K562 (cell line): ENCODE measurements around the gene ST6GALNAC1. TPM values are rescaled to one million over a fixed set of nuclear protein-coding genes. Genes with fewer than 3 reads are reported as not detected.

Source experiments
- CBX2 ChIP-seq: fragments of 200-600 bp; sonication (generic); IDR thresholded peaks from one replicate; pipeline ENCODE4 v1.6.1; 2012; ENCODE audit warnings: mild to moderate bottlenecking, low read length, inconsistent platforms; ENCODE audit not compliant: insufficient read depth, poor library complexity, severe bottlenecking
- EWSR1 ChIP-seq: fragments of 450-650 bp; IDR thresholded peaks from 2 replicates; pipeline ENCODE4 v1.6.1; 2018; ENCODE audit warnings: borderline replicate concordance, mild to moderate bottlenecking, low read depth, moderate library complexity; ENCODE audit not compliant: partially characterized antibody
- GATA2 ChIP-seq: sonication (generic); formaldehyde crosslinking; IDR thresholded peaks from 2 replicates; pipeline ENCODE4 v1.4.0; 2020; ENCODE audit warnings: mild to moderate bottlenecking, missing genetic modification reagents
- KLF10 ChIP-seq: fragments of 250-450 bp; sonication (Bioruptor Pico); IDR thresholded peaks from 2 replicates; pipeline ENCODE4 v1.6.1; 2021; ENCODE audit warnings: matching md5 sums
- MCM7 ChIP-seq, 2 experiments: fragments of 450-650 bp; IDR thresholded peaks; 2 replicates each; pipeline ENCODE4 v1.6.1; 2016 to 2018
- NBN ChIP-seq: fragments of 450-650 bp; IDR thresholded peaks from 2 replicates; pipeline ENCODE4 v1.6.1; 2016; ENCODE audit warnings: low read depth, mild to moderate bottlenecking
- NFE2L1 ChIP-seq: fragments of 450-650 bp; IDR thresholded peaks from 2 replicates; pipeline ENCODE4 v1.6.1; 2016; ENCODE audit warnings: missing genetic modification characterization, low read depth, mild to moderate bottlenecking, missing compliant biosample characterization, moderate library complexity, borderline replicate concordance
- PTTG1 ChIP-seq: fragments of 450-650 bp; IDR thresholded peaks from 2 replicates; pipeline ENCODE4 v1.6.1; 2016; ENCODE audit warnings: low read depth, mild to moderate bottlenecking, missing genetic modification characterization, missing compliant biosample characterization
- RCOR1 ChIP-seq, 2 experiments: IDR thresholded peaks; 2 replicates each; pipeline ENCODE4 v1.6.1; 2012; ENCODE audit warnings: low read depth in 2 of 2, low read length in 2 of 2, borderline replicate concordance in 1 of 2, improper control_type of control experiment in 1 of 2
- ZBTB8A ChIP-seq: fragments of 450-650 bp; IDR thresholded peaks from 2 replicates; pipeline ENCODE4 v1.6.1; 2018; ENCODE audit warnings: mild to moderate bottlenecking, moderate library complexity; ENCODE audit not compliant: partially characterized antibody
- ZNF134 ChIP-seq: fragments of 250-450 bp; sonication (Bioruptor Pico); conservative IDR thresholded peaks from 2 replicates; pipeline ENCODE4 v1.4.0; 2020
- ZNF212 ChIP-seq: fragments of 450-650 bp; formaldehyde crosslinking; IDR thresholded peaks from 2 replicates; pipeline ENCODE4 v1.4.0; 2020; ENCODE audit warnings: mild to moderate bottlenecking
- ZNF57 ChIP-seq: fragments of 450-650 bp; formaldehyde crosslinking; IDR thresholded peaks from 2 replicates; pipeline ENCODE4 v1.4.0; 2020; ENCODE audit warnings: mild to moderate bottlenecking, moderate library complexity
- polyA plus RNA-seq, 8 experiments: library from polyadenylated mRNA; depleted of rRNA in 4 of 8; stranded (reverse) in 5 of 8; unstranded in 3 of 8; fragments of >200 nt; fragmentation: Nextera tagmentation in 2 of 8; fragmentation: Illumina TruSeq in 1 of 8; extraction: Ambion mirVana in 2 of 8; extraction: Trizol in 1 of 8; gene quantifications; 2 replicates each; pipeline versions ENCODE4 v1.2.1 to v1.2.3, GENCODE V29; 2011 to 2014; ENCODE audit warnings: inconsistent platforms in 1 of 8, missing spikeins in 1 of 8
- total RNA-seq, 7 experiments: library from RNA; depleted of rRNA in 6 of 7; stranded (reverse); fragments of >200 nt in 6 of 7; fragmentation: Illumina TruSeq in 2 of 7; extraction: Trizol in 2 of 7; gene quantifications; 2 replicates each; pipeline versions ENCODE4 v1.2.1 to v1.2.3, GENCODE V29; 2011 to 2021; ENCODE audit warnings: low replicate concordance in 1 of 7
- TF ChIP-seq, protein P1 (sequence below): fragments of 450-650 bp; IDR thresholded peaks from 2 replicates; pipeline ENCODE4 v1.6.1; 2017; ENCODE audit warnings: antibody characterized with exemption, mild to moderate bottlenecking
- TF ChIP-seq, protein P2 (sequence below): fragments of 250-450 bp; sonication (Bioruptor Pico); IDR thresholded peaks from 2 replicates; pipeline ENCODE4 v1.8.0; 2022; ENCODE audit warnings: inconsistent platforms, mild to moderate bottlenecking, moderate library complexity, borderline replicate concordance
- TF ChIP-seq, protein P3 (sequence below), 2 experiments: fragments of 450-650 bp in 1 of 2; sonication (generic) in 1 of 2; formaldehyde crosslinking in 1 of 2; IDR thresholded peaks in 1 of 2; conservative IDR thresholded peaks in 1 of 2; 2 replicates each; pipeline versions ENCODE4 v1.6.1 to v1.8.1; 2016 to 2023; ENCODE audit warnings: mild to moderate bottlenecking in 2 of 2, moderate library complexity in 2 of 2, inconsistent platforms in 1 of 2, missing genetic modification reagents in 1 of 2
- TF ChIP-seq, protein P4 (sequence below): IDR thresholded peaks from 2 replicates; pipeline ENCODE4 v1.6.1; 2014; ENCODE audit warnings: antibody characterized with exemption
- TF ChIP-seq, protein P5 (sequence below), 2 experiments: IDR thresholded peaks; 2 replicates each; pipeline ENCODE4 v1.6.1; 2011; ENCODE audit warnings: borderline replicate concordance in 1 of 2, control low read depth in 1 of 2, low read depth in 1 of 2, low read length in 1 of 2, mild to moderate bottlenecking in 1 of 2, mixed read lengths in 1 of 2, moderate library complexity in 1 of 2; ENCODE audit not compliant: insufficient read depth in 1 of 2, insufficient read length in 1 of 2, poor library complexity in 1 of 2, severe bottlenecking in 1 of 2; ENCODE audit errors: extremely low read depth in 1 of 2

Gene ST6GALNAC1
- total and polyA plus RNA-seq, 9 of the 15 experiments (the other 6 are each of a cell fraction or from before 2014, with no cell fraction given), result 20.6 to 68.4 (median 50.5) TPM

DNA sequence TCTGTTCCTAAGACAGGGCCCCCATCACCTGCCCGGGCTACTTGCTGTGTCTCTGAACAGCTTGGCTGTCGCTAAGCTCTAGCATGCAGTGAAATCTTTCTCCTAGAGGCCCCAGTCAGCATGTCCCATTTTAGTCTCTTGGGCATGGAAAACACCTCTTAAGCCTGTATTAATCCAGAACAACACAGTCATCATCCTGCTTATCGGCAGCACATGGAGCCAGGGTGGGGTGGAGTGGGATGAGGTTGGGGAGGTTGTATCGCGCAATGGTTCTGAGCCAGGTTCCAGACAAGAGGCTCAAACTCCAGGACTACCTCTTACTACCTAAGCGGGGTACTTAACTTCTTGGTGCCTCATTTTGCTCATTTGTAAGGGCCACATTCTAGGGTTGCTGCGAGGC, 65.7 kb downstream of the ST6GALNAC1 start (continued):
- TF ChIP-seq, protein P1, sequence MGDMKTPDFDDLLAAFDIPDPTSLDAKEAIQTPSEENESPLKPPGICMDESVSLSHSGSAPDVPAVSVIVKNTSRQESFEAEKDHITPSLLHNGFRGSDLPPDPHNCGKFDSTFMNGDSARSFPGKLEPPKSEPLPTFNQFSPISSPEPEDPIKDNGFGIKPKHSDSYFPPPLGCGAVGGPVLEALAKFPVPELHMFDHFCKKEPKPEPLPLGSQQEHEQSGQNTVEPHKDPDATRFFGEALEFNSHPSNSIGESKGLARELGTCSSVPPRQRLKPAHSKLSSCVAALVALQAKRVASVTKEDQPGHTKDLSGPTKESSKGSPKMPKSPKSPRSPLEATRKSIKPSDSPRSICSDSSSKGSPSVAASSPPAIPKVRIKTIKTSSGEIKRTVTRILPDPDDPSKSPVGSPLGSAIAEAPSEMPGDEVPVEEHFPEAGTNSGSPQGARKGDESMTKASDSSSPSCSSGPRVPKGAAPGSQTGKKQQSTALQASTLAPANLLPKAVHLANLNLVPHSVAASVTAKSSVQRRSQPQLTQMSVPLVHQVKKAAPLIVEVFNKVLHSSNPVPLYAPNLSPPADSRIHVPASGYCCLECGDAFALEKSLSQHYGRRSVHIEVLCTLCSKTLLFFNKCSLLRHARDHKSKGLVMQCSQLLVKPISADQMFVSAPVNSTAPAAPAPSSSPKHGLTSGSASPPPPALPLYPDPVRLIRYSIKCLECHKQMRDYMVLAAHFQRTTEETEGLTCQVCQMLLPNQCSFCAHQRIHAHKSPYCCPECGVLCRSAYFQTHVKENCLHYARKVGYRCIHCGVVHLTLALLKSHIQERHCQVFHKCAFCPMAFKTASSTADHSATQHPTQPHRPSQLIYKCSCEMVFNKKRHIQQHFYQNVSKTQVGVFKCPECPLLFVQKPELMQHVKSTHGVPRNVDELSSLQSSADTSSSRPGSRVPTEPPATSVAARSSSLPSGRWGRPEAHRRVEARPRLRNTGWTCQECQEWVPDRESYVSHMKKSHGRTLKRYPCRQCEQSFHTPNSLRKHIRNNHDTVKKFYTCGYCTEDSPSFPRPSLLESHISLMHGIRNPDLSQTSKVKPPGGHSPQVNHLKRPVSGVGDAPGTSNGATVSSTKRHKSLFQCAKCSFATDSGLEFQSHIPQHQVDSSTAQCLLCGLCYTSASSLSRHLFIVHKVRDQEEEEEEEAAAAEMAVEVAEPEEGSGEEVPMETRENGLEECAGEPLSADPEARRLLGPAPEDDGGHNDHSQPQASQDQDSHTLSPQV, result peak; percentile 78
- TF ChIP-seq, protein P2, sequence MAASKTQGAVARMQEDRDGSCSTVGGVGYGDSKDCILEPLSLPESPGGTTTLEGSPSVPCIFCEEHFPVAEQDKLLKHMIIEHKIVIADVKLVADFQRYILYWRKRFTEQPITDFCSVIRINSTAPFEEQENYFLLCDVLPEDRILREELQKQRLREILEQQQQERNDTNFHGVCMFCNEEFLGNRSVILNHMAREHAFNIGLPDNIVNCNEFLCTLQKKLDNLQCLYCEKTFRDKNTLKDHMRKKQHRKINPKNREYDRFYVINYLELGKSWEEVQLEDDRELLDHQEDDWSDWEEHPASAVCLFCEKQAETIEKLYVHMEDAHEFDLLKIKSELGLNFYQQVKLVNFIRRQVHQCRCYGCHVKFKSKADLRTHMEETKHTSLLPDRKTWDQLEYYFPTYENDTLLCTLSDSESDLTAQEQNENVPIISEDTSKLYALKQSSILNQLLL (CRISPR knock-in tag), result no peak
- TF ChIP-seq RCOR1 (IDR thresholded peaks at IDR 0.05; ENCODE audit: borderline replicate concordance in 1 of 2, low read depth in 2 of 2, low read length in 2 of 2) (peak in 1 of 2 experiments; percentile 56; a peak in 2 of 4 replicates), ZNF134 (CRISPR knock-in tag) (no peak), ZBTB8A (no peak), MCM7 (IDR thresholded peaks at IDR 0.05) (no peak), ZNF212 (no peak), NBN (no peak), GATA2 (CRISPR knock-in tag) (no peak), KLF10 (no peak), NFE2L1 (tag) (no peak), PTTG1 (tag) (no peak), ZNF57 (no peak), EWSR1 (no peak), CBX2 (no peak)
- TF ChIP-seq, protein P3, sequence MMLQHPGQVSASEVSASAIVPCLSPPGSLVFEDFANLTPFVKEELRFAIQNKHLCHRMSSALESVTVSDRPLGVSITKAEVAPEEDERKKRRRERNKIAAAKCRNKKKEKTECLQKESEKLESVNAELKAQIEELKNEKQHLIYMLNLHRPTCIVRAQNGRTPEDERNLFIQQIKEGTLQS (IDR thresholded peaks at IDR 0.05), result peak; percentile 32; the same call in 1 of the 2 replicates
- TF ChIP-seq, protein P3 (CRISPR knock-in tag; conservative IDR thresholded peaks at IDR 0.05), result no peak
- TF ChIP-seq, protein P4, sequence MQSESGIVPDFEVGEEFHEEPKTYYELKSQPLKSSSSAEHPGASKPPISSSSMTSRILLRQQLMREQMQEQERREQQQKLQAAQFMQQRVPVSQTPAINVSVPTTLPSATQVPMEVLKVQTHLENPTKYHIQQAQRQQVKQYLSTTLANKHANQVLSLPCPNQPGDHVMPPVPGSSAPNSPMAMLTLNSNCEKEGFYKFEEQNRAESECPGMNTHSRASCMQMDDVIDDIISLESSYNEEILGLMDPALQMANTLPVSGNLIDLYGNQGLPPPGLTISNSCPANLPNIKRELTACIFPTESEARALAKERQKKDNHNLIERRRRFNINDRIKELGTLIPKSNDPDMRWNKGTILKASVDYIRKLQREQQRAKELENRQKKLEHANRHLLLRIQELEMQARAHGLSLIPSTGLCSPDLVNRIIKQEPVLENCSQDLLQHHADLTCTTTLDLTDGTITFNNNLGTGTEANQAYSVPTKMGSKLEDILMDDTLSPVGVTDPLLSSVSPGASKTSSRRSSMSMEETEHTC, result no peak
- TF ChIP-seq, protein P5, sequence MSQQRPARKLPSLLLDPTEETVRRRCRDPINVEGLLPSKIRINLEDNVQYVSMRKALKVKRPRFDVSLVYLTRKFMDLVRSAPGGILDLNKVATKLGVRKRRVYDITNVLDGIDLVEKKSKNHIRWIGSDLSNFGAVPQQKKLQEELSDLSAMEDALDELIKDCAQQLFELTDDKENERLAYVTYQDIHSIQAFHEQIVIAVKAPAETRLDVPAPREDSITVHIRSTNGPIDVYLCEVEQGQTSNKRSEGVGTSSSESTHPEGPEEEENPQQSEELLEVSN (IDR thresholded peaks at IDR 0.05; ENCODE audit: borderline replicate concordance in 1 of 2, extremely low read depth in 1 of 2, insufficient read depth in 1 of 2, insufficient read length in 1 of 2, low read depth in 1 of 2, low read length in 1 of 2, poor library complexity in 1 of 2, severe bottlenecking in 1 of 2), result peak in 1 of 2 experiments; percentile 21
